Measurements from ENCODE around the gene RYR2. TPM values are rescaled to one million over a fixed set of nuclear protein-coding genes. Genes with fewer than 3 reads are reported as not detected.

Gene RYR2
- total and polyA plus RNA-seq, 4 donors, result 2.6 to 128 (median 17.7) TPM

DNA sequence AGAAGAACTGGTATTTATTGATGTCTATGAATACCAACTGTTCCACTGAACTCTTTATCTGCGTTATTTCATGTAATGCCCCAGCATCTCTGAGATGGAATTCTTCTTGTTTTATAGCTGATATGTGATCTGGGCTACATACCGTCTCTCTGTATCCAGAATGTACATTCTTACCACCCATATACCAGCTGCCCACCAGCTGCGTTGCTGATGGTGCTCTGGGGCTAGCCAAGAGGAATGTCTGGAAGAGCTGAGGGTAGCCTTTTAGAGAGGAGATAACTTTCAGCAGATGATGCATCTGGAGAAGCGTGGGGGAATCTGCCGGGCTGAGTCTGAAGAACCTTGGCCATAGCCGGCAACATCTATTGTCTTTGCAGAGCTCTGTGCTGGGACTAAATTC is 137.5 kb downstream of the RYR2 start:
- no peaks in the 10 kb centered on the region for H3K9me3 ChIP-seq (ENCODE audit: control insufficient read depth, low read length)
- no peak for ATAC-seq (ENCODE audit: low FRiP score)
- WGBS, 2 donors, result 96 to 97% methylated on average over 6 of the region's 6 CpGs

DNA sequence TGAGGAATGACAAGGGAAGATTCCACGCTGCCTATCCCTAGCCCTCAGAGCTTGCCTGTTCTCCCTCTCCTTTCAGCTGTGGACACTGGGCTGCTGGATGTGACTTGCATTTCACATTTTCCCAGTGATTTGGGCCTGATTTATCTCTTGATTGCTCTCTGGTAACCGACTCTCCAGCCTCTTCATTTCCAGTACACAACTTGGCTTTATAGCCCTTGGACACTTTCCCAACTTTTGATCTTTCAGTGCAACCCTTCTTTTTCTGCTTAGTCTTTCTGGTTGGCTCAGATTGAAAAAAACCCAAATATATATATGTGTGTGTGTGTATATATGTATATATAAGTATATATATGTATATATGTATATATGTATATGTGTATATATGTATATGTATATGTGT is 138.3 kb downstream of the RYR2 start:
- H3K36me3 ChIP-seq (ENCODE audit: control insufficient read depth in 1 of 2, insufficient read depth in 2 of 2, low read length in 1 of 2), result no peaks in the 10 kb centered on the region
- H3K4me1 ChIP-seq (ENCODE audit: control insufficient read depth in 1 of 2, insufficient read depth in 2 of 2, low read length in 2 of 2), result peaks cover 0 to 7% of the 10 kb centered on the region in 2 donors
- intact Hi-C loops (cut with DNase I), result no loop called here
- no peak overlapping the region for H3K4me3 ChIP-seq (ENCODE audit: low read length in 2 of 2)
- H3K9me3 ChIP-seq (ENCODE audit: control insufficient read depth, low read length), result no peaks in the 10 kb centered on the region
- peak overlapping the region in 1 of 2 donors; percentile 18 for H3K27ac ChIP-seq (ENCODE audit: low read depth in 1 of 2, low read length in 2 of 2)
- DNase-seq (no peak), ATAC-seq (ENCODE audit: low FRiP score) (no peak)
- WGBS, 2 donors, result 79 to 82% methylated on average over 2 of the region's 2 CpGs
- H3K27me3 ChIP-seq (ENCODE audit: control insufficient read depth in 1 of 2, insufficient read depth in 2 of 2, low read length in 1 of 2), result no peaks in the 10 kb centered on the region

More for the DNA sequence above, 137.5 kb downstream of the RYR2 start:
- Histone ChIP-seq H3K27ac (ENCODE audit: low read depth in 1 of 2, low read length in 2 of 2) (no peak overlapping the region), H3K27me3 (ENCODE audit: control insufficient read depth in 1 of 2, insufficient read depth in 2 of 2, low read length in 1 of 2) (no peaks in the 10 kb centered on the region), H3K36me3 (ENCODE audit: control insufficient read depth in 1 of 2, insufficient read depth in 2 of 2, low read length in 1 of 2) (no peaks in the 10 kb centered on the region), H3K4me1 (ENCODE audit: control insufficient read depth in 1 of 2, insufficient read depth in 2 of 2, low read length in 2 of 2) (peaks cover 0 to 7% of the 10 kb centered on the region in 2 donors), H3K4me3 (ENCODE audit: low read length in 2 of 2) (no peak overlapping the region)
- intact Hi-C loops (cut with DNase I), result no loop called here
- no peak for DNase-seq

DNA sequence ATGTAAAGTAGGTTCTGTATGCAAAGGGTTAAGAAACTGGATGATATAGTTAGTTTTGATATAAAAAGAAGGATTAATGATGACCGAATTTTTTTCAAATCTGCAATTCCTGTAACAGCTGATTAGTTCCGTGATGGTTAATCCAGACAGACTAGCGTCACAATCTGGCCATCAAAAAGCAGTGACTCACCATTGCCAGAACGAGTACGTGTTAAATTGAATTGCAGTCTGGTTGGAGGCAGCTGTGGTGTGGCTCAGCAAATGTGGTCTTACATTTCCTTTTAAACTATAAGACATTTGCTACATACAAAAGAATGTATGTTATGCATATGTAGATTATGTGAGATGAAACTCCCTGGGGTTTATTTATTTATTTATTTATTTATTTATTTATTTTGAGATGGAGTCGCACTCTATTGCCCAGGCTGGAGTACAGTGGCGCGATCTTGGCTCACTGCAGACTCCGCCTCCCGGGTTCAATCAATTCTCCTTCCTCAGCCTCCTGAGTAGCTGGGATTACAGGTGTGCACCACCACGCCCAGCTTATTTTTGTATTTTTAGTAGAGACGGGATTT is 139.8 kb downstream of the RYR2 start:
- DNase-seq (peak in 1 of 2 donors; percentile 65), ATAC-seq (ENCODE audit: low FRiP score) (no peak)
- WGBS, 2 donors, result 64 to 68% methylated on average over 12 of the region's 12 CpGs
- Histone ChIP-seq H3K27me3 (ENCODE audit: control insufficient read depth in 1 of 2, insufficient read depth in 2 of 2, low read length in 1 of 2) (no peaks in the 10 kb centered on the region), H3K9me3 (ENCODE audit: control insufficient read depth, low read length) (no peaks in the 10 kb centered on the region), H3K36me3 (ENCODE audit: control insufficient read depth in 1 of 2, insufficient read depth in 2 of 2, low read length in 1 of 2) (no peaks in the 10 kb centered on the region), H3K4me3 (ENCODE audit: low read length in 2 of 2) (no peak overlapping the region), H3K4me1 (ENCODE audit: control insufficient read depth in 1 of 2, insufficient read depth in 2 of 2, low read length in 2 of 2) (peaks cover 0 to 7% of the 10 kb centered on the region in 2 donors), H3K27ac (ENCODE audit: low read depth in 1 of 2, low read length in 2 of 2) (no peak overlapping the region)
- intact Hi-C loops (cut with DNase I), result no loop called here

DNA sequence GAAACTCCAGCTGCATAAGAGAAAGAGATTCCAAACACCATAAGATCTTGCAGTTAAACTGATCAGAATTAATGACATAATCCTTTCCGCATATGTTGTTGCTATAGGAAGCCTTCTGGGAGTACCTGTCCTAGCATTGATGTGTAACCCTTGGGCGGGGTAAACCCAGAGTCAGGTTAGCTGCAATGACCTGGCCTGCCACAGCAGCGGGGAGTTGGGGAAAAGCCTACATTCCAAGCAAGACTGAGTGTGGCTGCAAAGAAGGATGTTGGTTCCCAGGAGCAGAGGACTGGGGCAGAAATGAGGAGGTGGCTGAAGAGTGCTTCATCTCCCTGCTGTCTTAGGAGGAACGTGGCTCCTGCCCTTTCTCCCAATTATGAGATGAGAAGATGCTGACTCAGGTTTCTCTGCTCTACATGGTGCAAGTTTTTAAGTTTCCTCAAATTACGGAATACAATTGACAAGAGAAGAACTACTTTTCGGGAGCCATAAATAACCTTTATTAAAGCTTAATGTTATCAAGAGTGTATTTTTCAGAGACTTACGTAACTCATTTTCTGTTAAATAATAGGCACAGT is 142.1 kb downstream of the RYR2 start:
- ATAC-seq (ENCODE audit: low FRiP score) (no peak), DNase-seq (no peak)
- no peaks in the 10 kb centered on the region for H3K36me3 ChIP-seq (ENCODE audit: control insufficient read depth in 1 of 2, insufficient read depth in 2 of 2, low read length in 1 of 2)
- no peak overlapping the region for H3K27ac ChIP-seq (ENCODE audit: low read depth in 1 of 2, low read length in 2 of 2)
- WGBS, 2 donors, result 46 to 49% methylated on average over 7 of the region's 7 CpGs
- peaks cover 0 to 7% of the 10 kb centered on the region in 2 donors for H3K4me1 ChIP-seq (ENCODE audit: control insufficient read depth in 1 of 2, insufficient read depth in 2 of 2, low read length in 2 of 2)
- H3K27me3 ChIP-seq (ENCODE audit: control insufficient read depth in 1 of 2, insufficient read depth in 2 of 2, low read length in 1 of 2), result no peaks in the 10 kb centered on the region
- intact Hi-C loops (cut with DNase I), result no loop called here
- H3K9me3 ChIP-seq (ENCODE audit: control insufficient read depth, low read length), result no peaks in the 10 kb centered on the region
- H3K4me3 ChIP-seq (ENCODE audit: low read length in 2 of 2), result no peak overlapping the region

DNA sequence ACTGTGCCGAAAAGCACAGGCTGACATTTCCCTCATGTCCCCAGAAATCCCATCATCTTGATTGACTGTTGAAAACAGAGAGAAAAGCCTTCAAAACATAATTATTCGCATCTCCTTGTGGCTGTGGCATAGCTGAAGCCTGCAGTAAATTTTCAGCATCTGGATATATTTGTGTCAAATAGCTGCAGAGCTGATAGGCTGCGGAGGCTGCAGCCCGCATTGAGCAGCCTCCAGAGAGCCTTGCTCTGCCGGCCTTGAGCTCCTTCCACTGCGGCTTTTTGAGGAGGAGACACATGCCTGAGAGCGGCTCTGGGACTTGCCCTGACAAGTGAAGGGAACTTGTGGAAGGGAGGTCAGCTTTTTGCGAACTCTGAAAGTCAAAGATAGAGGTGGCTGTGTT is 144.7 kb downstream of the RYR2 start:
- Histone ChIP-seq H3K4me3 (ENCODE audit: low read length in 2 of 2) (no peak overlapping the region), H3K27me3 (ENCODE audit: control insufficient read depth in 1 of 2, insufficient read depth in 2 of 2, low read length in 1 of 2) (no peaks in the 10 kb centered on the region), H3K36me3 (ENCODE audit: control insufficient read depth in 1 of 2, insufficient read depth in 2 of 2, low read length in 1 of 2) (no peaks in the 10 kb centered on the region), H3K9me3 (ENCODE audit: control insufficient read depth, low read length) (no peaks in the 10 kb centered on the region), H3K27ac (ENCODE audit: low read depth in 1 of 2, low read length in 2 of 2) (peak overlapping the region in 1 of 2 donors; percentile 64), H3K4me1 (ENCODE audit: control insufficient read depth in 1 of 2, insufficient read depth in 2 of 2, low read length in 2 of 2) (peaks cover 0 to 3% of the 10 kb centered on the region in 2 donors)
- DNase-seq (no peak), ATAC-seq (ENCODE audit: low FRiP score) (no peak)
- WGBS, 2 donors, result 26 to 33% methylated on average over 8 of the region's 8 CpGs
- intact Hi-C loops (cut with DNase I), result no loop called here

DNA sequence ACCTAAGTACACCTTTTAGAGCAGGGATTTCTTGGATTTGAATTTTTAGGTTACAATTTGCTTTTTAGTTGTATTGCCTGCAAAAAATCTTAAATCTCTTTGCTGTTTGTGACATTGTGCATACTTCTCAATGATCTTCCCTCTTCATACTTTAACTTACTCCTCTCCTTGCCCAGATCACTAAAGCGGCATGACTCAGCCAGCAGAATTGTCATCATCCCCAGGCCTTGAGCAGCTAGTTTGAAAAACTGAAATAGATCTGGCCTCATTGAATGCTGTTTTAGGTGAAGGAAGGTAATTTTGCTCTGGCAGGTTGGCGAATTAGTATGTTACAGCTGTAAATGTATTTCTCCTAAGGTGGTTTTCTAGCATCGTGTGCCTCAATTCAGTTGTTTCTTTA is 145.9 kb downstream of the RYR2 start:
- Histone ChIP-seq H3K4me1 (ENCODE audit: control insufficient read depth in 1 of 2, insufficient read depth in 2 of 2, low read length in 2 of 2) (peaks cover 0 to 3% of the 10 kb centered on the region in 2 donors), H3K4me3 (ENCODE audit: low read length in 2 of 2) (no peak overlapping the region), H3K9me3 (ENCODE audit: control insufficient read depth, low read length) (no peaks in the 10 kb centered on the region), H3K36me3 (ENCODE audit: control insufficient read depth in 1 of 2, insufficient read depth in 2 of 2, low read length in 1 of 2) (no peaks in the 10 kb centered on the region), H3K27me3 (ENCODE audit: control insufficient read depth in 1 of 2, insufficient read depth in 2 of 2, low read length in 1 of 2) (no peaks in the 10 kb centered on the region), H3K27ac (ENCODE audit: low read depth in 1 of 2, low read length in 2 of 2) (no peak overlapping the region)
- no peak for ATAC-seq (ENCODE audit: low FRiP score)
- WGBS, 2 donors, result 87 to 88% methylated on average over 3 of the region's 3 CpGs
- intact Hi-C loops (cut with DNase I), result no loop called here
- no peak for DNase-seq

DNA sequence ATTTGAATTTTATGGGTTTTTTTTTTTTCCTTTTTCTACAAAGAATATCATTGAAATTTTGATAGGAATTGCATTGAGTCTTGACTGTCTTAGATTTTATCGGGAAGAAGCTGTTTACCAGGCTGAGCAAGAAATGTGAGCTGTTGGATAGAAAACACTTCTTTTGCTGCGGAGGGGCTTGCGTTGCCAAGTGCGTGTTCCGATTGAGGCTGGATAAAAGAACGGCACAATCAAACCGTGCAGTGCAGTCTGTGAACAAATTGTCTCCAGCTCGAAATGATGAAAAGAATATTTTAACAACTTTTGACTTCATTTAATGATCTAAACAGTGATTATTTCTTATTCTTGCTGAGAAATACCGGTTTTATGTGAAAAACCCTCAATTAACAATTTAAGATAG is 149.4 kb downstream of the RYR2 start:
- H3K4me1 ChIP-seq (ENCODE audit: control insufficient read depth in 1 of 2, insufficient read depth in 2 of 2, low read length in 2 of 2), result no peaks in the 10 kb centered on the region
- no peak for ATAC-seq (ENCODE audit: low FRiP score)
- no peak overlapping the region for H3K27ac ChIP-seq (ENCODE audit: low read depth in 1 of 2, low read length in 2 of 2)

DNA sequence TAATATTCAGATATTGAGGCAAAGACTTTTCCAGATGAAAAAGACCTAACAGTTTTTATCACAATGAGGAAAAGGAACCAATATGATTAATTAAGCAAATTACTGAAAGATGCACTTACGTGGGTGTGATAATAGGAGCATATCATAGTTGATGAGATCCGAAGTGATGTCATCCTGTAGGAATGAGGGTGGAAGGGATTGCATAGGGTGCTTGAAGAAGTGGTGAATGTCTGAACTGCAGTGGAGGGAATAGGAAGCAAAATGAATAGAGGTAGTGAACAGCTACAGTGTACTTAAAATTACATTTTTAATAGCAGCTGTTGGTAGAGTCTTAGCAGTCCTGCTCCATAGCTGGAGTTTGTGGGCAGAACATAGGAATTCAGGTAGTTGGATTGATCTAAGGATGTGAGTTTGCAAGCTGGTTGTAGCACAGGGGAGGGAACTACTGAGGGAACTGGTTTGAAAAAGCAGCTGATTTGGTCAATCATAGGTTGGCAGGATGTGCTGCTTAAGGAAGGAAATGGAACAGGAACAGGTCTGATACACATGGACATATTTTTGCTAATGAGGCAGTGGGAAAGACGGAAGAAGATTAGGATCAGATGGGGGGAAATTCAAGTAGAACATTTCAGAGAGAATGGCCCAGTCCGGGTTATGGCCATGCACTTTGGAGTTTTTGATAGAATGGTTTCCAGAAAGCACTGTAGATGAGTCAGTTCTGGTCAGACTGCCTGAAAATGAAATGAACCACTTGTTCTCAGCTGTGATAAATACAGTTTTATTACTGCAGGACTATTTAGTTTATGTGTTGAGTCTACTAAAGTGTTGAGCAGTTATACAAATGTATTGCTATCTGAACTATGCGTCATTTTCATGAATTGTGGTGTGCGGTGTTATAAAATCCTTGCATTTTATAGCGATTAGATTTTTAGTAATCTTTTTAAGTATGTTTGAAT is 155.8 kb downstream of the RYR2 start:
- H3K36me3 ChIP-seq (ENCODE audit: control insufficient read depth in 1 of 2, insufficient read depth in 2 of 2, low read length in 1 of 2), result no peaks in the 10 kb centered on the region
- H3K27ac ChIP-seq (ENCODE audit: low read depth in 1 of 2, low read length in 2 of 2), result no peak overlapping the region
- peaks cover 0 to 3% of the 10 kb centered on the region in 2 donors for H3K4me1 ChIP-seq (ENCODE audit: control insufficient read depth in 1 of 2, insufficient read depth in 2 of 2, low read length in 2 of 2)
- DNase-seq (no peak), ATAC-seq (ENCODE audit: low FRiP score) (no peak)
- no peaks in the 10 kb centered on the region for H3K9me3 ChIP-seq (ENCODE audit: control insufficient read depth, low read length)
- H3K4me3 ChIP-seq (ENCODE audit: low read length in 2 of 2), result no peak overlapping the region
- WGBS, 2 donors, result 63 to 69% methylated on average over 7 of the region's 7 CpGs
- intact Hi-C loops (cut with DNase I), result no loop called here
- no peaks in the 10 kb centered on the region for H3K27me3 ChIP-seq (ENCODE audit: control insufficient read depth in 1 of 2, insufficient read depth in 2 of 2, low read length in 1 of 2)

More for the DNA sequence above, 149.4 kb downstream of the RYR2 start:
- intact Hi-C loops (cut with DNase I), result no loop called here
- DNase-seq, result no peak
- Histone ChIP-seq H3K27me3 (ENCODE audit: control insufficient read depth in 1 of 2, insufficient read depth in 2 of 2, low read length in 1 of 2) (no peaks in the 10 kb centered on the region), H3K9me3 (ENCODE audit: control insufficient read depth, low read length) (no peaks in the 10 kb centered on the region), H3K4me3 (ENCODE audit: low read length in 2 of 2) (no peak overlapping the region), H3K36me3 (ENCODE audit: control insufficient read depth in 1 of 2, insufficient read depth in 2 of 2, low read length in 1 of 2) (no peaks in the 10 kb centered on the region)
- 90 to 97% methylated on average over 9 of the region's 9 CpGs for WGBS, 2 donors
